Prostate gland (tissue), 2 donors: ENCODE results near the gene TEX261. TPM values are rescaled to one million over a fixed set of nuclear protein-coding genes. Genes with fewer than 3 reads are reported as not detected.

Source experiments
- DNase-seq: peaks from one replicate; pipeline ENCODE4 v3.0.0-alpha.2; 2019; ENCODE audit warnings: low spot score
- H3K27ac ChIP-seq, 2 donors: fragments of 200-600 bp; sonication (generic); 2 replicates each; pipeline ENCODE4 v1.5.1; 2017 to 2019
- H3K27me3 ChIP-seq: fragments of 200-600 bp; sonication (generic); replicated peaks from 2 replicates; pipeline ENCODE4 v1.5.1; 2019; ENCODE audit not compliant: insufficient read depth
- H3K36me3 ChIP-seq, 2 donors: fragments of 200-600 bp; sonication (generic); 1 replicate in 1 of 2; 2 replicates in 1 of 2; pipeline versions ENCODE4 v1.5.1 to v1.8.1; 2017 to 2019
- H3K4me1 ChIP-seq: fragments of 200-600 bp; sonication (generic); replicated peaks from 2 replicates; pipeline ENCODE4 v1.5.1; 2019
- H3K4me3 ChIP-seq, 2 donors: fragments of 200-600 bp; sonication (generic); 2 replicates each; pipeline ENCODE4 v1.5.1; 2017 to 2019
- H3K9me3 ChIP-seq: fragments of 200-600 bp; sonication (generic); 2 replicates; pipeline ENCODE4 v1.5.1; 2017
- CTCF ChIP-seq, 4 experiments: fragments of 200-600 bp in 2 of 4; fragments of 450-650 bp in 2 of 4; sonication (generic) in 2 of 4; IDR thresholded peaks; 1 replicate in 3 of 4; 2 replicates in 1 of 4; pipeline ENCODE4 v1.5.1; 2016 to 2019; ENCODE audit warnings: antibody characterized with exemption in 4 of 4, mild to moderate bottlenecking in 2 of 4, moderate library complexity in 2 of 4
- POLR2A ChIP-seq: fragments of 450-650 bp; IDR thresholded peaks from one replicate; pipeline ENCODE4 v1.6.1; 2016; ENCODE audit warnings: antibody characterized with exemption, mild to moderate bottlenecking
- POLR2AphosphoS5 ChIP-seq: sonication (generic); formaldehyde crosslinking; IDR thresholded peaks from one replicate; pipeline ENCODE4 v1.6.1; 2017; ENCODE audit warnings: antibody characterized with exemption
- WGBS: methylation state at CpG from one replicate; pipeline ENCODE4 v1.1.5; 2018; 5-methylcytosine and 5-hydroxymethylcytosine counted together
- intact Hi-C: fragments of 100-400 bp; cut with DNase I; formaldehyde crosslinking; loops from one replicate; pipeline ENCODE4 v1.14.2; 2022
- total RNA-seq, 2 donors: library from RNA; depleted of rRNA; stranded (reverse); fragments of >200 nt; gene quantifications; one replicate each; pipeline ENCODE4 v1.1.0, GENCODE V29; 2016

Gene TEX261
- total RNA-seq, 2 donors from 2014 or later: 41.4 to 45.2 TPM

- DNase-seq: peak; percentile 42
- Histone ChIP-seq H3K4me3 (peak overlapping the region; percentile 97 to 99), H3K9me3 (no peaks in the 10 kb centered on the region), H3K4me1 (peaks cover 10% of the 10 kb centered on the region), H3K36me3 (no peaks in the 10 kb centered on the region), H3K27ac (peak overlapping the region; percentile 82), H3K27me3 (no peaks in the 10 kb centered on the region)
- intact Hi-C loops: no loop called here
- TF ChIP-seq CTCF (IDR thresholded peaks at IDR 0.05): peak in 3 of 4 experiments; percentile 6 to 43 (median 33)
- TF ChIP-seq POLR2A: no peak
- TF ChIP-seq POLR2AphosphoS5: no peak
- WGBS: under 1% methylated on average over 11 of the region's 11 CpGs
These were observed 705 bp upstream of the TEX261 start for GRCh38 chr2:70995426-70995729.

- Histone ChIP-seq H3K27me3 (no peaks in the 10 kb centered on the region), H3K4me3 (peak overlapping the region; percentile 97 to 99), H3K27ac (peak overlapping the region; percentile 82), H3K9me3 (no peaks in the 10 kb centered on the region), H3K4me1 (peaks cover 10% of the 10 kb centered on the region), H3K36me3 (peaks cover 0 to 2% of the 10 kb centered on the region in 2 donors)
- TF ChIP-seq CTCF (IDR thresholded peaks at IDR 0.05): no peak
- no peak for TF ChIP-seq POLR2A
- no peak for TF ChIP-seq POLR2AphosphoS5
- WGBS: under 1% methylated on average over 37 of the region's 49 CpGs
- no peak for DNase-seq
- intact Hi-C loops: no loop called here
These were observed 519 bp downstream of the TEX261 start for GRCh38 chr2:70994009-70994698.

GRCh38 chr2:70992945-70993853 lies 1.5 kb downstream of the TEX261 start:
- peak overlapping the region in 1 of 2 donors; percentile 82 for H3K27ac ChIP-seq
- H3K4me1 ChIP-seq: peaks cover 10% of the 10 kb centered on the region
- DNase-seq: no peak
- WGBS: 81% methylated on average over 12 of the region's 12 CpGs
- intact Hi-C loops: no loop called here
- TF ChIP-seq POLR2AphosphoS5: no peak
- TF ChIP-seq POLR2A: no peak
- H3K27me3 ChIP-seq: no peaks in the 10 kb centered on the region
- H3K9me3 ChIP-seq: no peaks in the 10 kb centered on the region
- peak overlapping the region; percentile 97 to 99 for H3K4me3 ChIP-seq
- peaks cover 7 to 8% of the 10 kb centered on the region in 2 donors for H3K36me3 ChIP-seq

GRCh38 chr2:70991742-70992141 lies 2.9 kb downstream of the TEX261 start:
- H3K4me1 ChIP-seq: peaks cover 10% of the 10 kb centered on the region
- no peaks in the 10 kb centered on the region for H3K9me3 ChIP-seq
- TF ChIP-seq POLR2A: no peak
- TF ChIP-seq POLR2AphosphoS5: no peak
- no peak for TF ChIP-seq CTCF (IDR thresholded peaks at IDR 0.05)
- no peak for DNase-seq
- 85% methylated on average over 9 of the region's 9 CpGs for WGBS
- H3K4me3 ChIP-seq: no peak overlapping the region
- no peak overlapping the region for H3K27ac ChIP-seq
- intact Hi-C loops: no loop called here
- no peaks in the 10 kb centered on the region for H3K27me3 ChIP-seq
- H3K36me3 ChIP-seq: peaks cover 7 to 10% of the 10 kb centered on the region in 2 donors

- DNase-seq: no peak
- no peaks in the 10 kb centered on the region for H3K9me3 ChIP-seq
These were observed 3.5 kb downstream of the TEX261 start for GRCh38 chr2:70991142-70991541.

More at GRCh38 chr2:70991142-70991541, 3.5 kb downstream of the TEX261 start:
- WGBS: 94% methylated on average over 3 of the region's 5 CpGs
- intact Hi-C loops: no loop called here
- no peak for TF ChIP-seq POLR2A
- TF ChIP-seq POLR2AphosphoS5: no peak
- no peak for TF ChIP-seq CTCF (IDR thresholded peaks at IDR 0.05)
- H3K36me3 ChIP-seq: peaks cover 7 to 10% of the 10 kb centered on the region in 2 donors
- no peaks in the 10 kb centered on the region for H3K27me3 ChIP-seq
- H3K4me1 ChIP-seq: peaks cover 10% of the 10 kb centered on the region
- no peak overlapping the region for H3K27ac ChIP-seq
- H3K4me3 ChIP-seq: no peak overlapping the region
